ENCODE measurements around the gene SLC40A1.

The SLC40A1 gene

GRCh38 chr2:189515264-189515663 is 65.3 kb downstream of the SLC40A1 start:
- H3K4me3 ChIP-seq (ENCODE audit: insufficient read depth, low read depth, low read length) = no peak overlapping the region
- H3K27me3 ChIP-seq (ENCODE audit: control insufficient read depth, insufficient read depth, low read length, poor library complexity, severe bottlenecking) = no peaks in the 10 kb centered on the region

GRCh38 chr2:189514104-189514503 is 66.5 kb downstream of the SLC40A1 start:
- no peaks in the 10 kb centered on the region for H3K4me1 ChIP-seq (ENCODE audit: control insufficient read depth, insufficient read depth, low read length)
- no peak overlapping the region for H3K27ac ChIP-seq (ENCODE audit: insufficient read depth, low read depth, low read length, poor library complexity, severe bottlenecking)
- no peaks in the 10 kb centered on the region for H3K9me3 ChIP-seq (ENCODE audit: control insufficient read depth, low read length)
- no peaks in the 10 kb centered on the region for H3K36me3 ChIP-seq (ENCODE audit: control insufficient read depth, insufficient read depth, low read length)
- H3K4me3 ChIP-seq (ENCODE audit: insufficient read depth, low read depth, low read length) = no peak overlapping the region
- no peaks in the 10 kb centered on the region for H3K27me3 ChIP-seq (ENCODE audit: control insufficient read depth, insufficient read depth, low read length, poor library complexity, severe bottlenecking)
- WGBS, 2 experiments = 91 to 94% methylated on average over 2 to 3 of the region's 3 CpGs

More at GRCh38 chr2:189515264-189515663, 65.3 kb downstream of the SLC40A1 start:
- Histone ChIP-seq H3K4me1 (ENCODE audit: control insufficient read depth, insufficient read depth, low read length) (no peaks in the 10 kb centered on the region), H3K27ac (ENCODE audit: insufficient read depth, low read depth, low read length, poor library complexity, severe bottlenecking) (no peak overlapping the region), H3K9me3 (ENCODE audit: control insufficient read depth, low read length) (no peaks in the 10 kb centered on the region), H3K36me3 (ENCODE audit: control insufficient read depth, insufficient read depth, low read length) (no peaks in the 10 kb centered on the region)
- WGBS, 2 experiments = 78 to 100% methylated on average over 1 of the region's 1 CpG

- H3K27ac ChIP-seq (ENCODE audit: insufficient read depth, low read depth, low read length, poor library complexity, severe bottlenecking) = no peak overlapping the region
- no peaks in the 10 kb centered on the region for H3K9me3 ChIP-seq (ENCODE audit: control insufficient read depth, low read length)
- H3K4me1 ChIP-seq (ENCODE audit: control insufficient read depth, insufficient read depth, low read length) = no peaks in the 10 kb centered on the region
- H3K4me3 ChIP-seq (ENCODE audit: insufficient read depth, low read depth, low read length) = no peak overlapping the region
- WGBS, 2 experiments = 96 to 97% methylated on average over 2 to 3 of the region's 3 CpGs
- no peaks in the 10 kb centered on the region for H3K27me3 ChIP-seq (ENCODE audit: control insufficient read depth, insufficient read depth, low read length, poor library complexity, severe bottlenecking)
- H3K36me3 ChIP-seq (ENCODE audit: control insufficient read depth, insufficient read depth, low read length) = no peaks in the 10 kb centered on the region
Observed at GRCh38 chr2:189512879-189513278, 67.7 kb downstream of the SLC40A1 start.

- Histone ChIP-seq H3K27ac (ENCODE audit: insufficient read depth, low read depth, low read length, poor library complexity, severe bottlenecking) (no peak overlapping the region), H3K4me1 (ENCODE audit: control insufficient read depth, insufficient read depth, low read length) (no peaks in the 10 kb centered on the region)
Observed at GRCh38 chr2:189511960-189512319, 68.6 kb downstream of the SLC40A1 start.

GRCh38 chr2:189511210-189511959 is 69.2 kb downstream of the SLC40A1 start:
- no peak overlapping the region for H3K27ac ChIP-seq (ENCODE audit: insufficient read depth, low read depth, low read length, poor library complexity, severe bottlenecking)
- 85% methylated on average over 2 of the region's 2 CpGs; no CpG with 5 or more reads in 1 of the 2 experiments for WGBS, 2 experiments
- H3K9me3 ChIP-seq (ENCODE audit: control insufficient read depth, low read length) = no peaks in the 10 kb centered on the region
- H3K27me3 ChIP-seq (ENCODE audit: control insufficient read depth, insufficient read depth, low read length, poor library complexity, severe bottlenecking) = no peaks in the 10 kb centered on the region
- no peaks in the 10 kb centered on the region for H3K4me1 ChIP-seq (ENCODE audit: control insufficient read depth, insufficient read depth, low read length)
- no peaks in the 10 kb centered on the region for H3K36me3 ChIP-seq (ENCODE audit: control insufficient read depth, insufficient read depth, low read length)
- no peak overlapping the region for H3K4me3 ChIP-seq (ENCODE audit: insufficient read depth, low read depth, low read length)

More at GRCh38 chr2:189511960-189512319, 68.6 kb downstream of the SLC40A1 start:
- Histone ChIP-seq H3K27me3 (ENCODE audit: control insufficient read depth, insufficient read depth, low read length, poor library complexity, severe bottlenecking) (no peaks in the 10 kb centered on the region), H3K36me3 (ENCODE audit: control insufficient read depth, insufficient read depth, low read length) (no peaks in the 10 kb centered on the region), H3K9me3 (ENCODE audit: control insufficient read depth, low read length) (no peaks in the 10 kb centered on the region), H3K4me3 (ENCODE audit: insufficient read depth, low read depth, low read length) (no peak overlapping the region)

All from ectodermal cell (in vitro differentiated cells).